Right renal pelvis (tissue), 4 donors: Measurements from ENCODE around the gene SFXN5. TPM values are rescaled to one million over a fixed set of nuclear protein-coding genes. Genes with fewer than 3 reads are reported as not detected.

Experiments used
- DNase-seq, 4 donors: peaks; one replicate each; pipeline ENCODE4 v3.0.0-alpha.2; 2013; ENCODE audit warnings: low read depth in 4 of 4, low spot score in 3 of 4, missing footprints in 1 of 4
- polyA plus RNA-seq, 4 donors: library from polyadenylated mRNA; unstranded; fragments of 120-200 nt; gene quantifications; one replicate each; pipeline ENCODE4 v1.2.1, GENCODE V29; 2013; ENCODE audit not compliant: insufficient read length in 4 of 4

The SFXN5 gene
- polyA plus RNA-seq, 4 donors = 25.9 to 32.6 (median 26.9) TPM

DNA sequence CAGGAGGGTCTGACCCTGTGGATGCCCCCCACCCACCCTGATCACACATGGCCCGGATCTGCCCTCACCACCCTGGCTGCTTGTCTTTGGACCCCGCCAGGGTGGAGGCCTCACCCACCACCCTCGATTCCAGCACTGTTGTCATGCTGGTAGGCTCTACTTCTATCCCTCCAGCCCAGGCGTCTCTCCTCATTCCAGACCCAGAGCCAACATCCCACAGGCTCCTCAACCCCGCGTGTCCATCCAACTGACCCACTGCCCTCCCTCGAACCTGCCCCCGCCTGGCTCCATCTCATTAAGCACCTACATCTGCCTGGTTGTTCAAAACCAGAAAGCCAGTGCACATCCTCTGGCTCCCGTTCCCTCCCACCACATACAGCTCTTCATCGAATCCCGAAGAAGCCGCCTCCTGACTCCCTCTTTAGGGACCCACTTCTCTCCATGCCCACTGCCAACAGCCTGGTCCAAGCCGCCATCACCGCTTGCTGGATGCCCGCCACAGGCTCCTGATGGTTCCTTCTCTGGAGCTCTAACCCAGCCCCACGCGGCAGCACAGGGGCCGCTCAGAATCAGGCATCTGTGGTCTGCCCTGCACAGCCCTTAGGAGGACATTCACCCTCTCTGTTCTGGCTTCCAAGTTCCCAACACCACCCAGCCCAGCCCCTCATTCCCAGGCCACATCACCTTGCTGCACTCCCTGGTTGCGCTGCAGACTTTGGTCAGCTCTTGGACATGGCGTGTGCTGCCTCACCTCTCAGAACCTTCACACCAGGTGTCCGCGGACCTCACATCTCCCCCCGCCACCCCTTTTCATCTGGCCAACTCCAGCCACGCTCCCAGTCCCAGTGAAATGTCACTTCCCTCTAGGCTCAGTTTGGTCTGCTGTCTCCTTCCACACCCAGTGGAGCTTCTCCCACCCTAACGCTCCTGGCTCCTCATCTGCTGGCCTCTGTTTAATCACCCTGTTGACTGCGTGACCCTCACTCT, 111.2 kb downstream of the SFXN5 start:
- DNase-seq = no peak

DNA sequence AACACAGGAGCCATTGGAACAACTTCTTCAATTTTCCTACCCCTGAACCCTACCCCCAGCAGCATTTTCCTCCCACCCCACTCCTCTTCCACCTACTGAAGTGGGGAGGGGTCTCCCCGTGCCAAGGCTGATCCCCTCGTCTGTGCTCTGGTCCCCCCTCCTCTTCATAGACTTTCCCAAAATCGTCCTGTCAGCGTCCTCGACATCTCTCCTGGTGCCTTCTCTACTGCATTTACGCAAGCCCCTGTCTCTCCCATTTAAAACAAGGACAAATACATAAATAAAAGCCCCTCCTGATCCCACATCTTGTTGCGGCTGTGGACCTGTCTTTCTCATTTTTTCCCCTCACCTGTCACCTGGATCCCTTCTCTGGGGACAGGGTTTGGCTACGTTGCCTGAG, 112.0 kb downstream of the SFXN5 start:
- no peak for DNase-seq

DNA sequence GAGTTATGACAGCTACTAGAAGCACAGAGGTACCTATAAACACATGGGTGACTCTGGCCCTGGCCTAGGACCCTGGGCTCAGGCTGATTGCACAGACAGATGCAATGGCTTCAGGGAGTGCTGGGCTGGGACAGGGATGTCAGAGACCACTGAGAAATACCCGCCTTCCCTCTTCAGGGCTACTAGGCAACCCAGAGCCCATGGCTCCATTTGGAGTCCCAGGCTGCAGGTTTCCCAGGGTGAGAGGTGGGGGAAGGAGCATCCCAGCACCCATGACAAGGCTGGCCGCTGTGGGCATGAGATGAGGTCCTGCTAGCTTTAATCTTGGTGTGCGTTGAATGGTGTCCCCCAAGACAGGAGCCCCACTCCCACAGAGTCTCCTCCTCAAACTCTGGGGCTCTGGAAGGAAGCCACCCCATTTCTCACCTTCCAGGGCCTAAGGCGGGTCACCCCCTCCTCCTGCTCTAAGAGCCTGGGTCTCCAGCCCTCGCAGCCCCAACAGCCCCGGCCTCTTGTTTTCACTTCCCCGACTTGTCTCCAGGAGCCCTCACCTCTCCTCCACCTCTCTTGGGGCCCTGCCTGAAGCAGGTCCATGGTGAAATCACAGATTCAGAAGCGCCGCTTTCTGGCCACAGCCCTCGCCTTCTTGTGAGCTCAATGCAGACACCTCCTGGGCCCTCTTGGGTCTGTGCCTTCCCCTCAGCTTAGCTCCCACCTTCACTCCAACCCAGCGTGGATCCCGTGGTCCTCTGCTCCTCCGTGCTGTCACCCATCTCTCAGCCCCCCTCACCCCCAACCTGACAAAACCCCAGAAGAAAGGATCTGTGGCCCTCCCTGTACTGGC, 112.7 kb downstream of the SFXN5 start:
- no peak for DNase-seq

DNA sequence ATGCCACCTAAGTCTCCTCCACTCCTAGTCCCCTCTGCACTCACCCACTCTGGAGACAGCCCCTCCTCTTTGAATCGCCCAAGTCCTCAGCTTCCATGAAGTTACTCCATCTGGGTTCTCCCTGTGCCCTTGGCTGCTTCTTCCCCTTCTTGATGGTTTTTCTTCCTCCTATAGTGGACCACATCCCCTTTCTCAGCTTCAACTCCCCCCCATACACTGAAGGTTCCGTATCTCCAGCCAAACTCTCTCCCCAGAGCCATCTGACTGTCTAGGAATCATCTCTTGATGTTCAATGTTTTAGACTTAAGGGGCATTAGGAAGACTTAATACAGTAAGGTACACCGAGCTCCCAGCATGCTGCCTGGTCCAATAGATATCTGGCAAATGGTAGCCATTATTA, 114.6 kb downstream of the SFXN5 start:
- no peak for DNase-seq

DNA sequence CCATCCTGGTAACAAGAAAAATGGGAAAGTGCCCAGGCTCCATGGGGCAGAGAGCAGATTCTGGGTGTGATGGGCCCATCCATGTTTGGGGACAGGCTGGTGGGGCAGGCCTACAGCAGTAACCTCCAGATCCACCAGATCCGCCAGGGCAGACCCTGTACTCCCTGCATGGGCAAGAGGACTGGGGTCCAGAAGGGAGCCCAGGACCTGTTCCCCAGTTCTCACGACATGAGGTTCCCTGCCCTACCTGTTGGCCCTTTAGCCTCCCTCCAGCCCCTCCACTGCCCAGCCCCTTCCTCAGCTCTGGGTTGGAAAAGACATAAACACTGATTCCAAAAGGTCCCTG, 115.5 kb downstream of the SFXN5 start:
- no peak for DNase-seq

DNA sequence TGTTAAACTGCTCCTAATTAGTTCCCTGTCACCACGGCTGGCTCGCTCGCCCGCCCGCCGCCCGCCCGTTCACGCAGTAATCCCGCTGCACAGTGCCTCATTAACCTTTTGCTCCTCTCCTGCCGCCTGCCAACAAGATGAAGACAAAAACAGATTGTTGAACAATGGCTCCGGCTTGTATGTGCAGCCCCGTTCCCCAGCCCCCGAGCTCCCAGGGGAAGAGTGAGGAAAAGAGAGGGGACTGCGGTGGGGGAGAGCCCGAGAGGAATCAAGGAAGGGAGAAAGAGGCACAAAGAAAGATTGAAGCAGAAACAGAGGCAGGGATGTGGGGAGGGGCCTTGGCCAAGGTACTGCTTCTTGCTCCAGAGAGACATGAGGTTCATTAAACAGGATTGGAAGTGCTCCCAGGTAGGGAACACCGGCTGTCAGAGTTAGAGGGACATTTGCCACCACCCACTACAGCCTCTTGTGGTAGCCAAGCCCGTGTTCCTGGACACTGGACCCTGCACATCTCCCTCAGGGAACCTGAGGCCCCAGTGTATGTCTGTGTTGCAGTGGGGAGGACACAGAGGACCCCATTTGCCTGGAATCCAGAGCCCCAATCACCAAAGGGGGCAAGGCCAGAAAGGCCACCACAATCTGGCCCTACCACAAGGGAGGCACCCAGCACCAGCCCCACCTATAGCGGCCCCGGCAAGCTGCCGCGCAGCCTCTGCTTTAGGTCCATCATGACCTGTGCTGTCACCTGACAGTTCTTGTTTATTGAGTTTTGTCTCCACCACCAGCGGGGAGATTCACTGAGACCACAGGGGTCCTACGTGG, 116.1 kb downstream of the SFXN5 start:
- DNase-seq = no peak

DNA sequence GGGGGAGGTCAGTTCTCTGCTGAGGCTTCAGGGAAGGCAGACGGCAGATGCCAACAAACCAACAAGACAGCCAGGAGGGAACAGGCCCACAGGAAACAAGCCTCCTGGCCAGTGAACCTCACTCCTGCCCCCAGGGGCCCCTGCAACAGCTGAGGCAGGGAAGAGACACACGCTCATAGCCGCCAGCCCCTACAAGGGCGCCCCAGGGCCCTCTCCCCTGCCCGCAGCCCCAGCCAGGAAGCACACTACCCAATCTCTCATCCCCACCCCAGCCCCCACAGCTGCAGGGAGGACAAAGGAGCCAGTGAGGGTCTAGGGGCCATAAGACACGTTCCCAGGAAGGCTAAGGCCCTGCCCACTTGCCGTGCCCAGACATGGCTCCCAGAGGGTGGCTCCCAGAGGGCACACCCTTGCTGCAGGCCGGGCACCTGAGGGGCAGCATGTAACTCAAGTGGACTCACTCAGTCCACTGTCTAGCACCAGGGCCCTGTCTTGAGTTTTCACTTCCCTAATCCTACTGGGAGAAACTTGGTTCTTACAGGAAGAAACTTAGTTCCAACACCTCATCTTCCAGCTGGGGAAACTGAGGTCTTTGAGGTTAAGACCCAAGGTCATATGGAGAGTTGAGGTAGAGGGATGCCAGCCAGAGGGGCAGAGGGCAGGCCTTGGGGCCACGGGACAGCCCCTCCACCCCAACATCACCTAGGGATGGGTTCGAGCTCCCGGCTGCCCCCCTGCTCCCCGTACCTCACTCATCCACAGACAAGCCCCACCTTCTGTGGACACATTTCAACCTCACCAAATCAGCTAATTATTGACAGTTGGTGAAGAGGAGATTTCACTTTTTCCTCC, 116.9 kb downstream of the SFXN5 start:
- DNase-seq = no peak

DNA sequence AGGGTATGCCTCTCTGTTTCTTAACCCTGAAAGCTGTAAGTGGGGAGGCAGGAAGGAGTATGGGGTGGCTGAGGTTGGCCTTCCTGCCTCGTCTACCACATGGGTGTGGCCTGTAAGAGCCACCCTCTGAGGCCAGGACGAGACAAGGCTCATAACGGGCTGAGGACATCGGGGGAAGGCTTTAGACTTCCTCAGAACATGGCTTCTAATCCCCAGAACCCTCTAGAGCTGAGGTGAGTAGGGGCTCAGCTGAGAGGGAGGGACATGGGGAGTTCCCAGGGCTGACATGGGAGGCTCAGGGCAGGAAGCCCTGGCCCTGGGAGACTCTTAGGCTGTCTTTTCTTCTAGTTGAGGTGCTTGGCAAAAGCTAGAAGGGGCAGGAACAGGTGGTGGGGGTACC, 117.5 kb downstream of the SFXN5 start:
- no peak for DNase-seq

DNA sequence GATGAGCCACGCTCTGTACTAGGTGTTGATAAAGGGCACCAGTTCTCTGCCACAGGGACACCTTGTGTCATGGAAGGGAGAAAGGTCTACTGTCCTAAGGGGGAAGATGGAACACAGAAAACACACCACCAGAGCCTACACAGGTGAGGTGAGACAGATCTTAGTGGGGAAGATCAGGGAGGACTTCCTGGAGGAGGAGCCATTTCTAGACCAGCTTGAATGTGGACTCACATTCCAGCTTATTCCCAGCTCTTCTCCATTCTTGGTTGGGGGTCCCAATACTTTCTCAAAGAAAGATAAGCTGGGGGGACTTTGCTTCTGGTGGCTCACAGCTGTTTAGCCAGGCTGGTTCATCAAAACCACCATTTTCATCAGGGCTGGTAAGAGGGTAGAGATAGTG, 118.0 kb downstream of the SFXN5 start:
- DNase-seq = no peak

DNA sequence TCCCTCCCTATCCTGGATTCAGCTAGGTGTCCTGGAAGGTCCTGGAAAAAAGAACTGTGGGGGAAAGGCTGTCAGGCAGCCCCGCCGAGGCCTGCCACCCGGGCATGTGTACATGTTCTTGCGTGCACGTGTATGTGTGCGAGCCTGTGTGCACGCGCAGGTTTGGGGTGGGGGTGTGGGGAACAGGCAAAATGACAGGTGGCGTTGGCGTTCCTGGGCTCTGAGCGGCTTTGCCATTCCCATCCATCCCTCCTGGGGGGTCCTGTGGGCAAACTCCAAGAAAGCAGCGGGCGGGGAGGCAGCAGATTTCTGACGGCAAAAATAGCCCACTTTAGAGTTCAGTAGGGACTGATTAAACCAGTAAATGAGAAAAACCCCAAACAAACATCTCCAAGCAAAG, 118.6 kb downstream of the SFXN5 start:
- no peak for DNase-seq

DNA sequence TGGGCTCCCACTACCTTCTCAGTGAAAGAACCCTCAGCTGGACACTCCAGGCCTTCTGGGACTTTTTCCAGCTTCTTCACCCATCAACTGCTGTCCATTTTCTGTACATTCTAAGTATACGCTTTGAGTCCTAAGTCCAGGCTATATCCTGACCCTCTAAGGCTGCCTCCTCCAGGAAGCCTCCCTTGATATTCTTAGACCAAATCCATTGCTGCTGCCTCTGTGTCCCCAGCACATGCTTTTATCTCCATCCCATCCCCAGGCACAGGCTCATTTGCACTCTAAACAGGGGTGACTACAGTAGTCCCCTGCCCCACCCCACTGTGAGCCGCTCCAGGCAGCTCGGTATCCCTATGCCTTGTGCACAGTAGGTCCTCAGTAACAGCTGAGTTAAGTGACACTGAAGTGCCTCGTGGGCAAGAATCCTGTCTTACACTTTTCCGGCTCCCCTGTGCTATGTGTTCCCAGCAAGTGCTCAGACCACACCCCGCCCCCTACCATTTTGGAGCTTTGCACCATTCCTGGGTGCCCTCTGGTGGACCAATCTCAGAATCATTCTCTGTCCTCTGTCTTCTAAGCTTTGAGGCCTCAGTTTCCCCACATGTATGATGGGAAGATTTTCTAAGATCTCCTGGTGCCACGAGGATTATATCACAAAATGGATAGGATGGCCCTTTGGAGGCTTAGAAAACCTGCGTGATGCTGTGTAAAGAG, 119.2 kb downstream of the SFXN5 start:
- DNase-seq = no peak

DNA sequence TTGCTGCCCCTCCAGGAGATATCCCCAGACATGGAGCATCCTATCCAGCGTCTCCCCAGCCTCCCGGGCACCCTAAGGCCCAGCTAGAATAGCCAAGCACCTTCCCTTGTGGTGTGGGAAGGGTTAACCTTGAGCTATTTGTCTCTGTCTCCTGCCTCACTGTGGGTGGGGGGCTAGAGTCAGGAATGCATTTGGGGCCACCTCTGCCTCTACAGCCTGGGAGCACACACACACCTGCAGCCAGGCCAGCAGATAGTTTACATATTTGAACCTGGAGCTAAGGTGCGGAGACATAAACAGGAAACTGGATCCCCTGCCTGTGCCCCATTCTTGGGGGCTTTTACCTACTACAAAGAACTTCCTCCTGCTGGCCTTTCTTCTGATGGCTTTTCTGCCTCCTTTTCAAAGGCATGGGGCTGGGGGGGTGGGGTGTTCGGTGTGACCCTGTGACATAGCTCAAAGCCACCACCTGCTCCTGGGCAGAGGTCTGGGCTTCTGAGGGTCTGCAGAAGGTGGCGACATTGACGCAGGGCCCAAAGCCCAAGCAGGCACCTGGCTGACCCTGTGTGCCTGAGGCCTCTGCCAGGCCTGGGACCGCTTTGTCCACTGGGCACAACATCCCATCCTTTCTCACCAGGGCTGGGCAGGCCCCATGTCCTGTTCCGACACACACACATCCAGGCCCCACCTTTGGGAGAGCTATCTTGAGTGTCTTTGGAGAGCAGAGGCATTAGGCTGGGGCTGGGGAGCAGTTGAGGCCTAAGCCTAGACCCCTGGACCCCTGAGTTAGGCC, 120.0 kb downstream of the SFXN5 start:
- no peak for DNase-seq

DNA sequence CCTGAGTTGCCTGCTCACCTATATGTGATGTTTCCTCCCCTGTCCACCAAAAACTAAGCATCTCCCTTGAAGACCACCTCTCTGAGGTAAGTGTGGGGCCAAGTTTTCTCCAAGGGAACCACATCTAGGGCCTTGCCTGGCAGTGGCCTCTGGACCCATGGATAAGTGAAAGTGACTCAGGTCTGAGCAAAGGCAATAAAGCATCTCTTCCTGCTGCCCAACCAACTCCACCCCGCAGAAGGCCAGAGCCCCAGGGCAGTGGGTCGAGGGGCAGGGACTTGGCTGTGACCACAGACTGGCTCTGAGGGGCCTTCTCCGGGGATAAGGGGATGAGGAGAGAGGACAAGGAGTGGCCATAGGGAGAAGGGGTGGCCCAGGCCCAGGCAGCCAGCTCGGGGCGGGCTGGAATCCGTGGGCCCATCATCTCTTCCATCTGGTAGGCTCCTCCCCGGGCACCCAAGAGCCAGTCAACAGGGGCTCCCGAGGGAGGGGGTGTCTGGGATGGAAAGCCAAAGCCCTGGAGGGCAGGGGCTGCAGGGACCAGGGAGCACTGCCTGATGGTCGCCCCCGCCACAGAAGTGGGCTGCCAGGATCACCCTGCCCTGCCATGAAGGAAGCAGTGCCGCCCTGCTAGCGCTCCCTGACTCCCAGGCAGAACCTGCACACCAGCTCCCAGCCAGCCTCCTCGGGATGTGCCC, 120.8 kb downstream of the SFXN5 start:
- DNase-seq = no peak

DNA sequence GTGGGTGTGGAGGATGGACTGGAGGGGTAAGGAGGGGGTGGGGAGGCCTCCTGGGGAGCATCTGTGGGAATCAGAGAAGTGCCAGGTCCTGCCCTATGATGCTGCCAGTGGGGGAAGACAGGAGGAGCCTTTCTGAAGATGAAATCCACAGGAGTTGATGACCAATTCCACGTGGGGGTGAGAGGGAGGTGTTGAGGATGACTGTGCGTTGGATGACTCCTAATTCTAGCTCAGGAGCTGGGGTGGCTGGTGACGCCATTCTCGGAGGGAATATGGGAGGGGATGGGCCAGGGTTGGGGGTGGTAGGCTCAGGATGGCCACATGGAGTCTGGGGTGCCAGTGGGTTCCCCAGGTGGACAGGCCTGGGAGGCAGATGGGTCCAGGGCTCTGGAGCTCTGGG, 121.9 kb downstream of the SFXN5 start:
- no peak for DNase-seq

DNA sequence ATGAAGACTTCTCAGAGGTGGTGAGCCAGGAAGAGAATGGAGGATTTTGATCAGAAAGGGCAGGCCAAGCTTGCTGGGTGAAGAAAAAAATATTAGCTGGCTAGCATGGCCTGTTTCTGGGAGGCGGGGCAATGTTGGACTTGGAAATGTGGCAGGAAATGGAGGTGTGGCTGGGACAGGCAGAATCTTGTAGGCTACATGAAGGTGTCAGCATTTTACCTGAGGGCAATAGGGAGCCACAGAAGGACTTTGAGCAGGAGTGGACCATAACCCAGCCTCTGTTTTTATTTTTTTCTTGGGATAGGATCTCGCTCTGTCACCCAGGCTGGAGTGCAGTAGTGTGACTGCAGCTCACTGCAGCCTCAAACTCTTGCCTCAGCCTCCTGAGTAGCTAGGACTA, 122.5 kb downstream of the SFXN5 start:
- DNase-seq = no peak

DNA sequence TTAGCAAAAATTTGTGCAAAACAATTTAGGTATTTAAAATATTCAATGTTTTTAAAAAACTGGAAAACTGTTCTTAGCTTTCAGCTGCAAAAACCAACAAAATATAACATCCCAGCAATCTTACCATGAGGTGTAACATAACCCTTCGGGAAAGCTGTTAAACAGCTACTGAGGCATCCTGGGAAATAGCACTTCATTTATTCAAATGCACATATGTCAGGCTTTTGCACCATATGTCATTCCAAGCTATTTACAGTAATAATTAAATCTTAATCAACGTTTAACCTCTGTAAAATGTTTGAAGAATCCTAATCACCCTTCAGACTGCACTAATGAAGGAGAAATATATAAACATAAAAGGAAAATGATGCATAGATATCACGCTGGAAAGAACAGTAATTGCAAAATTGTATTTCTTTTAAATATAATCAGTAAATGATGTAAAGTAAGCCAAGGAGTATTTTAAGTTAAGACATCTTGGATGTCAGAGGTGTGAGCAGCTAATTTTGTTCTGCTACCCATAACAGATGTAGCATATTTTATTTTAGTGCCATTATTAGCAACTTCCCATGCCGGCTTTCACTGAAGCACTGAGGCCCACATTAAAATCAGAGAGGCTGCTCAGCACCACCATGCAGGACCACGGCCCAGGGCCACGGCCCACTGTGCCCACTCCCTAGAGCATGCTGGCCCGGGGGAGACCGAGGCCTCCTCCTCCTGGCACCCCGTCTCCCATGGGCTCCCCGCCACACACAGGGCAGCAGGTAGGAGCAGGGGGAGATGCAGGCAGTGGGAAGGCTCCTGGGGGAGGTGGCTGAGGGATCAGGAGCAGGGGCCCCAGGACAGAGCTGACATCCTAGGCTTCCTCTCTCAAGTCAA, 123.3 kb downstream of the SFXN5 start:
- DNase-seq = no peak

DNA sequence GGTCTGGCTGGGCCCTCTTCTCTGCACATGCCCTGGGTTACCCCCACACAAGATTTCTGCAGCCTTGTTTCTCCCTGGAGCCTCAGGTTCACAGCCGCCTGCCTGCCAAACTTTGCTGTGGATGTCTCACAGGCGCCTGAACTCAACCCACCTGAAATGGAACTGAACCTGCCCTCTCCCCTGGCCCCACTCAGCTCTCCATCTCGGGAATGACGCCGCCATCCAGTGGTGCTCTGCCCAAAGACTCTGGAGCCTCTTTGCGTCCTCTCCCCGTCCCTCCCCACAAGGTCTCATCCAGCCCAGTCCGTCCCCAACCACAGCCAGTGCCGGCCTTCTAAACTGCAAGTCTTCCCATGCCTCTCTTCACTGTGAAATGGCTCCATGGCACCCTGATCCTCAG, 125.0 kb downstream of the SFXN5 start:
- no peak for DNase-seq
